A673 (cell line): ENCODE results near the gene LNPEP. TPM values are rescaled to one million over a fixed set of nuclear protein-coding genes. Genes with fewer than 3 reads are reported as not detected.

Source experiments
- BruUV-seq: library from RNA; stranded (reverse); fragments of 400-500 nt; replicated peaks from 2 replicates; lab custom pipeline; 2021; lab: Mats Ljungman, UMichigan
- CTCF ChIA-PET: fragments of 300-600 bp; sonication (Branson Sonifier 250); formaldehyde crosslinking; loops from one replicate; lab custom pipeline; 2022; ENCODE audit warnings: antibody characterized with exemption; lab: Charles Lee
- POLR2A ChIA-PET: fragments of 300-600 bp; sonication (Branson Sonifier 250); formaldehyde crosslinking; loops from one replicate; lab custom pipeline; 2022; ENCODE audit warnings: antibody characterized with exemption; ENCODE audit not compliant: low non-redundant PET; lab: Charles Lee
- DNase-seq: peaks from one replicate; pipeline ENCODE4 v3.0.0-alpha.2; 2015; ENCODE audit warnings: low spot score
- H3K27ac ChIP-seq: fragments of 200-600 bp; sonication (generic); 2 replicates; pipeline ENCODE4 v1.5.1; 2016; ENCODE audit warnings: mixed run types, low read depth, mild to moderate bottlenecking, mixed read lengths, antibody characterized with exemption, low read length; ENCODE audit not compliant: poor library complexity, severe bottlenecking
- H3K27me3 ChIP-seq: fragments of 200-600 bp; sonication (generic); replicated peaks from 2 replicates; pipeline ENCODE4 v1.6.1; 2017; ENCODE audit warnings: mixed run types, low read depth, mild to moderate bottlenecking, mixed read lengths, antibody characterized with exemption, low read length; ENCODE audit not compliant: insufficient read depth, poor library complexity
- H3K36me3 ChIP-seq: fragments of 200-600 bp; sonication (generic); 2 replicates; pipeline ENCODE4 v1.6.1; 2016; ENCODE audit warnings: mixed run types, mild to moderate bottlenecking, mixed read lengths, antibody characterized with exemption, low read length; ENCODE audit not compliant: insufficient read depth, poor library complexity, severe bottlenecking
- H3K4me1 ChIP-seq: fragments of 200-600 bp; sonication (generic); 2 replicates; pipeline ENCODE4 v1.6.1; 2017; ENCODE audit warnings: mixed run types, mild to moderate bottlenecking, mixed read lengths, antibody characterized with exemption, low read length; ENCODE audit not compliant: insufficient read depth, poor library complexity, severe bottlenecking
- H3K4me3 ChIP-seq: fragments of 200-600 bp; sonication (generic); 2 replicates; pipeline ENCODE4 v1.5.1; 2016; ENCODE audit warnings: low read depth, mixed run types, mild to moderate bottlenecking, mixed read lengths, low read length; ENCODE audit not compliant: poor library complexity, severe bottlenecking
- H3K9me3 ChIP-seq: fragments of 200-600 bp; sonication (generic); 2 replicates; pipeline ENCODE4 v1.6.1; 2016; ENCODE audit warnings: mixed run types, low read depth, mild to moderate bottlenecking, mixed read lengths, antibody characterized with exemption, low read length; ENCODE audit not compliant: poor library complexity, severe bottlenecking
- CTCF ChIP-seq: fragments of 300-800, 200-600 bp; sonication (generic); conservative IDR thresholded peaks from 2 replicates; pipeline ENCODE4 v1.5.1; 2017; ENCODE audit warnings: low read depth, mild to moderate bottlenecking, antibody characterized with exemption, low read length, moderate library complexity, mixed read lengths
- EZH2 ChIP-seq: fragments of 200-600 bp; sonication (generic); IDR thresholded peaks from 2 replicates; pipeline ENCODE4 v1.6.1; 2017; ENCODE audit warnings: borderline replicate concordance, low read depth, mild to moderate bottlenecking, mixed read lengths, antibody characterized with exemption, low read length; ENCODE audit not compliant: poor library complexity, severe bottlenecking
- intact Hi-C: fragments of 100-400 bp; cut with micrococcal nuclease; formaldehyde crosslinking; loops from one replicate; pipeline ENCODE4 v1.10.0; 2022; ENCODE audit not compliant: unreplicated experiment
- total RNA-seq: library from RNA; stranded (reverse); gene quantifications from 2 replicates; pipeline ENCODE4 v1.2.3, GENCODE V29; 2021

The LNPEP gene
- total RNA-seq, 1 experiment from 2014 or later: 10.3 TPM

- TF ChIP-seq EZH2 (no peak), CTCF (no peak)
These were observed 58.6 kb downstream of the LNPEP start for GRCh38 chr5:96994493-96994892.

GRCh38 chr5:96995419-96995818 lies 59.5 kb downstream of the LNPEP start:
- H3K27ac ChIP-seq: no peak overlapping the region
- TF ChIP-seq CTCF: no peak
- TF ChIP-seq EZH2: no peak
- ChIA-PET CTCF (no interaction called here), POLR2A (no interaction called here)
- DNase-seq: no peak
- H3K4me1 ChIP-seq: no peaks in the 10 kb centered on the region
- no peaks in the 10 kb centered on the region for H3K36me3 ChIP-seq
- no TSS peak for BruUV-seq
- H3K27me3 ChIP-seq: no peaks in the 10 kb centered on the region
- no peaks in the 10 kb centered on the region for H3K9me3 ChIP-seq
- intact Hi-C loops: loop anchor here (5.0 to 10.0 kb wide), 4 partner anchors 147 to 651 kb away; partner anchors contain the start of gene LIX1
- no peak overlapping the region for H3K4me3 ChIP-seq

More at GRCh38 chr5:96994493-96994892, 58.6 kb downstream of the LNPEP start:
- Histone ChIP-seq H3K27me3 (no peaks in the 10 kb centered on the region), H3K9me3 (no peaks in the 10 kb centered on the region), H3K36me3 (no peaks in the 10 kb centered on the region), H3K27ac (no peak overlapping the region), H3K4me1 (no peaks in the 10 kb centered on the region), H3K4me3 (no peak overlapping the region)
- no TSS peak for BruUV-seq
- POLR2A ChIA-PET: no interaction called here
- intact Hi-C loops: loop anchor here (10.0 kb wide), 1 partner anchor 650 kb away; no protein-coding TSS in a partner anchor
- DNase-seq: no peak
- CTCF ChIA-PET: no interaction called here

GRCh38 chr5:96997265-96997859 lies 61.5 kb downstream of the LNPEP start:
- H3K4me1 ChIP-seq: no peaks in the 10 kb centered on the region
- no peak overlapping the region for H3K4me3 ChIP-seq
- intact Hi-C loops: loop anchor here (5.0 to 10.0 kb wide), 4 partner anchors 145 to 653 kb away; partner anchors contain the start of gene LIX1
- no peak overlapping the region for H3K27ac ChIP-seq
- peak; percentile 67 for DNase-seq
- no peaks in the 10 kb centered on the region for H3K9me3 ChIP-seq
- no peaks in the 10 kb centered on the region for H3K36me3 ChIP-seq
- H3K27me3 ChIP-seq: no peaks in the 10 kb centered on the region
- no TSS peak for BruUV-seq
- ChIA-PET CTCF (interaction anchor here (0.6 to 2.4 kb wide), 6 partner anchors 62 to 858 kb away, joined by 3 to 17 read pairs (median 6); partner anchors contain the start of genes LIX1 and LNPEP), POLR2A (no interaction called here)
- TF ChIP-seq EZH2 (no peak), CTCF (peak; percentile 68)
